ENCODE data around the gene MYO9B. TPM values are rescaled to one million over a fixed set of nuclear protein-coding genes. Genes with fewer than 3 reads are reported as not detected.

Gene MYO9B
- total RNA-seq, 1 experiment from 2014 or later = 85.4 TPM

- no peak for TF ChIP-seq EZH2 (IDR thresholded peaks at IDR 0.05; ENCODE audit: borderline replicate concordance, low read depth, low read length, poor library complexity, severe bottlenecking)
- TF ChIP-seq CTCF (conservative IDR thresholded peaks at IDR 0.05; ENCODE audit: low read depth, low read length) = no peak
- H3K27me3 ChIP-seq (replicated peaks; ENCODE audit: insufficient read depth, low read depth, low read length, poor library complexity) = no peaks in the 10 kb centered on the region
- intact Hi-C loops (cut with micrococcal nuclease; ENCODE audit: unreplicated experiment) = no loop called here
- no peak for DNase-seq (ENCODE audit: low spot score)
- H3K36me3 ChIP-seq (ENCODE audit: insufficient read depth, low read length, poor library complexity, severe bottlenecking) = no peaks in the 10 kb centered on the region
- ChIA-PET POLR2A (ENCODE audit: low non-redundant PET) (no interaction called here), CTCF (no interaction called here)
- no peak overlapping the region for H3K27ac ChIP-seq (ENCODE audit: low read depth, low read length, poor library complexity, severe bottlenecking)
- no peaks in the 10 kb centered on the region for H3K9me3 ChIP-seq (ENCODE audit: low read depth, low read length, poor library complexity, severe bottlenecking)
- no peak overlapping the region for H3K4me3 ChIP-seq (ENCODE audit: low read depth, low read length, poor library complexity, severe bottlenecking)
- BruUV-seq (replicated peaks) = no TSS peak
- H3K4me1 ChIP-seq (ENCODE audit: insufficient read depth, low read length, poor library complexity, severe bottlenecking) = peaks cover 12% of the 10 kb centered on the region
These were observed 172.6 kb downstream of the MYO9B start for GRCh38 chr19:17248011-17248776.

GRCh38 chr19:17249887-17250548 is 174.4 kb downstream of the MYO9B start:
- TF ChIP-seq EZH2 (IDR thresholded peaks at IDR 0.05; ENCODE audit: borderline replicate concordance, low read depth, low read length, poor library complexity, severe bottlenecking) (no peak), CTCF (conservative IDR thresholded peaks at IDR 0.05; ENCODE audit: low read depth, low read length) (no peak)
- Histone ChIP-seq H3K36me3 (ENCODE audit: insufficient read depth, low read length, poor library complexity, severe bottlenecking) (no peaks in the 10 kb centered on the region), H3K27me3 (replicated peaks; ENCODE audit: insufficient read depth, low read depth, low read length, poor library complexity) (no peaks in the 10 kb centered on the region), H3K9me3 (ENCODE audit: low read depth, low read length, poor library complexity, severe bottlenecking) (no peaks in the 10 kb centered on the region), H3K4me3 (ENCODE audit: low read depth, low read length, poor library complexity, severe bottlenecking) (no peak overlapping the region), H3K27ac (ENCODE audit: low read depth, low read length, poor library complexity, severe bottlenecking) (no peak overlapping the region), H3K4me1 (ENCODE audit: insufficient read depth, low read length, poor library complexity, severe bottlenecking) (peaks cover 12% of the 10 kb centered on the region)
- ChIA-PET CTCF (interaction anchor here (0.6 kb wide), 2 partner anchors 193 to 528 kb away, joined by 3 to 4 read pairs; no protein-coding TSS in a partner anchor), POLR2A (ENCODE audit: low non-redundant PET) (no interaction called here)
- intact Hi-C loops (cut with micrococcal nuclease; ENCODE audit: unreplicated experiment) = no loop called here
- BruUV-seq (replicated peaks) = no TSS peak
- DNase-seq (ENCODE audit: low spot score) = no peak

GRCh38 chr19:17254636-17255035 is 179.1 kb downstream of the MYO9B start:
- ChIA-PET POLR2A (ENCODE audit: low non-redundant PET) (interaction anchor here (0.5 to 0.7 kb wide), 2 partner anchors 21 to 94 kb away, joined by 4 to 5 read pairs; no protein-coding TSS in a partner anchor), CTCF (no interaction called here)
- Histone ChIP-seq H3K27me3 (replicated peaks; ENCODE audit: insufficient read depth, low read depth, low read length, poor library complexity) (no peaks in the 10 kb centered on the region), H3K4me1 (ENCODE audit: insufficient read depth, low read length, poor library complexity, severe bottlenecking) (no peaks in the 10 kb centered on the region), H3K36me3 (ENCODE audit: insufficient read depth, low read length, poor library complexity, severe bottlenecking) (no peaks in the 10 kb centered on the region), H3K4me3 (ENCODE audit: low read depth, low read length, poor library complexity, severe bottlenecking) (no peak overlapping the region), H3K27ac (ENCODE audit: low read depth, low read length, poor library complexity, severe bottlenecking) (no peak overlapping the region), H3K9me3 (ENCODE audit: low read depth, low read length, poor library complexity, severe bottlenecking) (no peaks in the 10 kb centered on the region)
- TF ChIP-seq EZH2 (IDR thresholded peaks at IDR 0.05; ENCODE audit: borderline replicate concordance, low read depth, low read length, poor library complexity, severe bottlenecking) (no peak), CTCF (conservative IDR thresholded peaks at IDR 0.05; ENCODE audit: low read depth, low read length) (no peak)
- intact Hi-C loops (cut with micrococcal nuclease; ENCODE audit: unreplicated experiment) = no loop called here
- BruUV-seq (replicated peaks) = no TSS peak
- peak; percentile 78 for DNase-seq (ENCODE audit: low spot score)

Measured in A673 (cell line).